T47D (cell line): Measurements from ENCODE around the gene PSME1.
A peak's percentile ranks its signal among the peaks of the same experiment; 100 is the strongest.

Source experiments
- DNase-seq, 2 experiments: peaks; one replicate each; pipeline versions ENCODE4 v3.0.0 to v3.0.0-alpha.2; 2011 to 2012; ENCODE audit warnings: low read depth in 1 of 2, low spot score in 1 of 2
- JUND ChIP-seq: IDR thresholded peaks from 2 replicates; pipeline ENCODE4 v1.6.1; 2012; ENCODE audit warnings: low read depth
- in situ Hi-C: cut with HindIII; loops from 2 replicates; pipeline ENCODE4 v1.10.0; 2016; ENCODE audit warnings: low sequenced_read_pairs, low pct_unique_long_range_greater_than_20kb

PSME1 gene

GRCh38 chr14:24123424-24124417 lies 12.3 kb upstream of the PSME1 start:
- TF ChIP-seq JUND, result no peak
- no peak for DNase-seq
- in situ Hi-C loops, result no loop called here

- in situ Hi-C loops, result no loop called here
- DNase-seq, result no peak
- TF ChIP-seq JUND, result no peak
Observed at GRCh38 chr14:24126939-24127338, 9.1 kb upstream of the PSME1 start.

- no peak for TF ChIP-seq JUND
- in situ Hi-C loops, result no loop called here
- DNase-seq, result no peak
Observed at GRCh38 chr14:24127673-24128072, 8.3 kb upstream of the PSME1 start.

GRCh38 chr14:24129410-24129998 lies 6.5 kb upstream of the PSME1 start:
- in situ Hi-C loops, result no loop called here
- TF ChIP-seq JUND, result no peak
- no peak for DNase-seq

GRCh38 chr14:24130380-24130716 lies 5.6 kb upstream of the PSME1 start, which contains the start of gene FITM1:
Gene FITM1 (plus strand): TSS chr14:24130659. CDS start chr14:24131564, 905 bp downstream.
- in situ Hi-C loops, result no loop called here
- DNase-seq, result no peak
- TF ChIP-seq JUND, result no peak

GRCh38 chr14:24130717-24131548 lies 5.1 kb upstream of the PSME1 start:
- DNase-seq, result no peak
- TF ChIP-seq JUND, result no peak
- in situ Hi-C loops, result no loop called here

- in situ Hi-C loops, result no loop called here
- TF ChIP-seq JUND, result no peak
- no peak for DNase-seq
Observed at GRCh38 chr14:24131549-24131966, 4.4 kb upstream of the PSME1 start.

GRCh38 chr14:24132061-24132685 lies 3.8 kb upstream of the PSME1 start:
- peak in 1 of 2 experiments; percentile 61 for DNase-seq
- in situ Hi-C loops, result no loop called here
- no peak for TF ChIP-seq JUND

GRCh38 chr14:24132976-24133375 lies 3.0 kb upstream of the PSME1 start:
- in situ Hi-C loops, result no loop called here
- no peak for DNase-seq
- no peak for TF ChIP-seq JUND

GRCh38 chr14:24133735-24134134 lies 2.3 kb upstream of the PSME1 start:
- in situ Hi-C loops, result no loop called here
- no peak for TF ChIP-seq JUND
- DNase-seq, result no peak

GRCh38 chr14:24135584-24135833 lies 485 bp upstream of the PSME1 start:
- DNase-seq, result no peak
- in situ Hi-C loops, result no loop called here
- no peak for TF ChIP-seq JUND

- peak in 1 of 2 experiments; percentile 59 for DNase-seq
- TF ChIP-seq JUND, result no peak
- in situ Hi-C loops, result no loop called here
Observed at GRCh38 chr14:24136684-24137528, 912 bp downstream of the PSME1 start.
